GM18907 (cell line): ENCODE measurements around the gene RALGPS2.

Experiments
- ATAC-seq: cut with Tn5 transposase; IDR thresholded peaks from one replicate; pipeline ENCODE4 v1.9.1; 2021; ENCODE audit warnings: mild to moderate bottlenecking, moderate library complexity; ENCODE audit not compliant: unreplicated experiment

Gene RALGPS2

GRCh38 chr1:178912597-178912996 is 187.6 kb downstream of the RALGPS2 start:
- ATAC-seq = no peak

GRCh38 chr1:178916448-178917174 is 191.6 kb downstream of the RALGPS2 start:
- ATAC-seq = peak; percentile 57

DNA sequence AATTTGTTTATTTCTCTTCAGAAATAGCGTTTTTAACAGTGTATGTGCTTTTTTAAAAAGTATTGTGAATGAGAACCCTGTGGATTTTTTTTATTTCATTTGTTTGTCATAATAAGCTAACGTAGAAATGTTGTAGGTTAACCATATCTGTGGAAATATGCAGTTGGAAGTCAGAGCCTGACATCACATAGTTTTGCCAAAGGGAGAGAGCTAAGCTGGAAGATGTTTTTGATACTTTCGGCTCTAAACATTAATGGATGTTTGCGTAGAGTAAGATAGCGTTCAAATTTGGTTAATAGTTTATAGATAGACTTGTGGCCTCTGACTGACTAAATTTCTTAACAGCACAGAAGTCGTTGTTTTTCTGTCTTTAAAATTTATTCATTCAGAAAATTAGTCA is 193.3 kb downstream of the RALGPS2 start:
- ATAC-seq = no peak

- ATAC-seq = no peak
Measured at GRCh38 chr1:178918955-178919354, 193.9 kb downstream of the RALGPS2 start.

DNA sequence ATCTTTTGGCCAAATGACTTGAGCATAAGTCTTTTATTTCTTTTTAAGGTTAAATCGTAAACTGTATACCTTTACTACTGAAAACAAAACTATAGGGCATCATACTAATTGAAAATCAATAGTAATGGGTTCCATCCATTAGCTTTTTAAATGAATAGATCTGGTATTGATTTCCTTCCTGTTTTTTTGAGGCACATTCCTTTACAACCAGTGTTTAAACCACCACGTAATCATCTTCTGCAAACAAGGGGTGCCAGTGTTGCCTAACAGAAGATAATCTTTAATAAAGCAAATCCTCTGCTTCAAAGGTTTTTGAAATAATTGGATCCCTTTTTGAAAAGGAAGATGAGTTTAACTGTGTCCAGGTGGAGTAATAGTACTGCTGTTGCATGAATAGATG is 194.5 kb downstream of the RALGPS2 start:
- ATAC-seq = no peak

DNA sequence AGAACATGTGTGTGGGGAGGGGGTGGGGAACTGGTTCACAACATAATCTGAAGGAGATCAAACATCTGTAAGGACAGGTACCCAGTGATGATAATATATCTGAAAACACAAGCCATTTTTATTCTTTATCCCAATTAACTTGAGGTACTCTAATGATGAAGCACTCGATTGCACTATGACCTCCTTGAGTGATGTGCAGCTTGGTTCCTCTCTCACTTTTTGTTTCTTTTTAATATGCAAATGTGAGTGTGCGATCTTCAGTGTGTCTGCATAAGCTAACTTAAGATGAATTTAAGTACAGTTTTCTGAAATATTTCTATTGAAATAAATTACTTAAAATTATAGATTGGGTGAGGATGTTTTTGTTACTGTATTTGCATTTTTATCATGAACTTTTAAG is 196.5 kb downstream of the RALGPS2 start:
- peak; percentile 64 for ATAC-seq

- ATAC-seq = no peak
Measured at GRCh38 chr1:178923512-178923911, 198.5 kb downstream of the RALGPS2 start.

- ATAC-seq = no peak
Measured at GRCh38 chr1:178926046-178926445, 201.0 kb downstream of the RALGPS2 start.

DNA sequence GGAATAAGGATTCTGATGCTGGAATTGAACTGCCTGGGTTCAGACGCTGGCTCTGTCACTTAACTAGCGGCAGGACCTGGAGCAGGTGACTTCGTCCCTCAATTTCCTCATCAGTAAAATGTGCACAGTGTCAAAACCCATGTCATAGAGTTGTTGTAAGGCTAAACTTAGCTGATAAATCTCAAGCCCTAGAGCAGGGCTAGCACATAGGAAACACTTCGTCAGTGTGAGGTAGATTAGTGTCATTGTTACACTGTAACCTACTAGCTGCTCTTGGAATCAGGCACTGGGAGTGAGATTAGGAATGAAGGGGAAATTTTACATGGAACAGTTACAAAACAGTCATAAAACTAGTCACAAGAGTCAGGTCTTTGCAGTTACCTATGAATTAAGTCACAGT is 202.0 kb downstream of the RALGPS2 start:
- no peak for ATAC-seq

DNA sequence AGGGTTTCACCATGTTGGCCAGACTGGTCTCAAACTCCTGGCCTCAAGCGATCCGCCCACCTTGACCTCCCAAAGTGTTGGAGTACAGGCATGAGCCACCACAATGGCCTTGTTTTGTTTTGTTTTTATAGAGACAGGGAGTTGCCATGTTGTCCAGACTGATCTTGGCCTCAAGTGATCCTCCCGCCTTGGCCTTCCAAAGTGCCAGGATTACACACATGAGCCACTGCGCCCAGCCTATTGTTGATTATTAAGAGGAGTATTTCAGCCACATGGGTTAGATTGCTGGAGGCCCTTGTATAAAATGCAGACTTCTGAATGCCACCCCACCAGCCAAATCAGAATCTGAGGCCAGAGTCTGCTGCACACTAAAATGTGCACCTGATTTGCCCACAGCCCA is 203.0 kb downstream of the RALGPS2 start:
- no peak for ATAC-seq

DNA sequence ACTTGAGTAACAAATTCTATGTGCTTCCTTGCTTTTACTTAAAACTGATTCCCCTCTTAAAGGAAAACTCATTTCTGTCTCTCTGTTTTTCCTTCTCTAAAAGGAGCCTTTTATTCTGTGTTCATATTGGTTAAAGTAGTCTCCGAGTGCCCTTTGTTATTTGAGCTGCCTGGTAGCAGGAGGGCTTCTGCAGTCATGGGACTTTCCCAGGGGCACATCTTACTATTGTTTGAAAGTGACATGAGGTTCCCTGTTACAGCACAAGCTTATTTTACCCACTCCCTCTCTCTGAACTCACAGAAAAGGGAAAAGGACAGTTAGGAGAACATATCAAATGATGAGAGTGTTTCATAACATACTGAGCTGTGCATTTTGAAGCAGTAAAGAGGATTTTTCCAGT is 203.9 kb downstream of the RALGPS2 start:
- ATAC-seq = peak; percentile 57

- no peak for ATAC-seq
Measured at GRCh38 chr1:178931858-178932551, 207.0 kb downstream of the RALGPS2 start.

- ATAC-seq = no peak
Measured at GRCh38 chr1:178932552-178932906, 207.5 kb downstream of the RALGPS2 start.

DNA sequence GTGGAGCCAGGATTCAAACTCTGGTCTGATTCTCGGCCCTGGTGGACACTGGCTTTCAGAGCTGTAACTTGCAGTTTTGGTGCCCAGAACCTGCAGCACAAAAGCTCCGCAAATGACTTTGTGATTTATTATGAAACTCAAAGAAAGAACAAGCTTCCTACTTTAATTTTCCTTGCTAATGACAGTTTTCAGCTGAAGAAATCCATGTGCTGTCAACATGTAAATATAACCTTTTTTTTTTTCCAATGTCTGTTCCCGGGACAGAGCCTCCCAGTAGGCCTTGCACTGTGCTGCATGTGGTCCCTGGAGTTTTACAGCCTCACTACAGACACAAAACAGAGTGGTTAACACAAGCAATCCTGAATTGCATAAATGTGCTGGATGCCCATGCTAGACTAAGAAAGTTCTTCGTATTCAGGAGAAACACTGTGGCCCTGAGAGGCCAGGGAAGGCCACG is 208.1 kb downstream of the RALGPS2 start:
- ATAC-seq = no peak

- ATAC-seq = no peak
Measured at GRCh38 chr1:178933709-178934490, 208.9 kb downstream of the RALGPS2 start.

- no peak for ATAC-seq
Measured at GRCh38 chr1:178934546-178934945, 209.5 kb downstream of the RALGPS2 start.

DNA sequence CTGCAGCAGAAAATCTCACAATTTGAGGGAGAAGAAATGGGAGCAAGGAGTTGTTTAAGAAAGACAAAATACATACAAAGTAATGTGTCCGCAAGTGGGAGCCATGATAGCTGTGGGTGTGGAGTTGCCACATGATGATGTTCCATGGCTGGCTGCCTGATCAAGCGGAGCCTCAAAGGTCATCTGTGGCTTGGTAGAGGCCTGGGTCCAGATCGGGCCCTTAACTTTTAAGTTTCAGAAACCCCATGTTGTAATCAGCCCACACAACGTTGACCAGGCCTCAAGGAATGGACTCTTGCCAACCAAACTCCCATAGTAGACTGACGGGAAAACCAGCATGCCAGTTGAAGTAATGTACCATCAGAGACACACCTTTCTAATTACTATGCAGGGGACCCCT is 210.6 kb downstream of the RALGPS2 start:
- ATAC-seq = no peak

- no peak for ATAC-seq
Measured at GRCh38 chr1:178937695-178938094, 212.7 kb downstream of the RALGPS2 start.

GRCh38 chr1:178938101-178938958 is 213.3 kb downstream of the RALGPS2 start:
- no peak for ATAC-seq

GRCh38 chr1:178938959-178939317 is 213.9 kb downstream of the RALGPS2 start:
- ATAC-seq = no peak
